ENCODE measurements around the gene KCNH2.

GRCh38 chr7:150963707-150964559 lies 14.2 kb downstream of the KCNH2 start:
- TF ChIP-seq POLR2A (IDR thresholded peaks at IDR 0.05; ENCODE audit: low read depth, low read length) (no peak), POLR2AphosphoS5 (IDR thresholded peaks at IDR 0.05; ENCODE audit: low read depth, low read length) (no peak)
